AG09309 (cell line): ENCODE measurements around the gene SSTR5.

Experiments used
- DNase-seq: peaks from one replicate; pipeline ENCODE4 v3.0.0-alpha.2; 2010; ENCODE audit warnings: low read depth
- H3K4me3 ChIP-seq: 2 replicates; pipeline ENCODE4 v1.5.1; 2011; ENCODE audit warnings: mild to moderate bottlenecking, low read depth, low read length, moderate library complexity; ENCODE audit not compliant: control insufficient read depth
- TF ChIP-seq, protein P1 (sequence below): IDR thresholded peaks from 2 replicates; pipeline ENCODE4 v1.5.1; 2011; ENCODE audit warnings: mild to moderate bottlenecking, low read depth, low read length, inconsistent platforms; ENCODE audit not compliant: insufficient read depth, control insufficient read depth; ENCODE audit errors: missing control alignments

SSTR5 gene

DNA sequence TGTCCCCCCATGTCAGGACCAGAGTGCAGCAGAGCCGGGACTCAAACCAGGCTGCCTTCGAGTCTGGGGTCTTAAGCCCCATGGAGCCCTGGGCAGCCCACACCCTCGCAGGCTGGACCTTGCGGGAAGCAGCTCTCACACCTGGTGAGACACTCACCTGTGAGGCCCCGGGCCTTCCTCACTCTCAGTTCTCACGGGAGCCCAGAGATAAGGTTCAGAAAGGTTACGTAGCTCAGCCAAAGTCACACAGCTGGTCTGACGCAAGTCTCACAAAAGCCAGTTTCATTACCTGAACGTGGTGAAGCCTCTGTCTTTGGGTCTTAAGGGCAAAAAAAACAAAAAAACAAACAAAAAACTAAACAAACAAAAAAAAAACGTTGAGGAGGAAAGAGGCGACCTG is 32.8 kb upstream of the SSTR5 start:
- H3K4me3 ChIP-seq, result no peak overlapping the region
- DNase-seq, result no peak
- TF ChIP-seq, protein P1, sequence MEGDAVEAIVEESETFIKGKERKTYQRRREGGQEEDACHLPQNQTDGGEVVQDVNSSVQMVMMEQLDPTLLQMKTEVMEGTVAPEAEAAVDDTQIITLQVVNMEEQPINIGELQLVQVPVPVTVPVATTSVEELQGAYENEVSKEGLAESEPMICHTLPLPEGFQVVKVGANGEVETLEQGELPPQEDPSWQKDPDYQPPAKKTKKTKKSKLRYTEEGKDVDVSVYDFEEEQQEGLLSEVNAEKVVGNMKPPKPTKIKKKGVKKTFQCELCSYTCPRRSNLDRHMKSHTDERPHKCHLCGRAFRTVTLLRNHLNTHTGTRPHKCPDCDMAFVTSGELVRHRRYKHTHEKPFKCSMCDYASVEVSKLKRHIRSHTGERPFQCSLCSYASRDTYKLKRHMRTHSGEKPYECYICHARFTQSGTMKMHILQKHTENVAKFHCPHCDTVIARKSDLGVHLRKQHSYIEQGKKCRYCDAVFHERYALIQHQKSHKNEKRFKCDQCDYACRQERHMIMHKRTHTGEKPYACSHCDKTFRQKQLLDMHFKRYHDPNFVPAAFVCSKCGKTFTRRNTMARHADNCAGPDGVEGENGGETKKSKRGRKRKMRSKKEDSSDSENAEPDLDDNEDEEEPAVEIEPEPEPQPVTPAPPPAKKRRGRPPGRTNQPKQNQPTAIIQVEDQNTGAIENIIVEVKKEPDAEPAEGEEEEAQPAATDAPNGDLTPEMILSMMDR, result no peak

DNA sequence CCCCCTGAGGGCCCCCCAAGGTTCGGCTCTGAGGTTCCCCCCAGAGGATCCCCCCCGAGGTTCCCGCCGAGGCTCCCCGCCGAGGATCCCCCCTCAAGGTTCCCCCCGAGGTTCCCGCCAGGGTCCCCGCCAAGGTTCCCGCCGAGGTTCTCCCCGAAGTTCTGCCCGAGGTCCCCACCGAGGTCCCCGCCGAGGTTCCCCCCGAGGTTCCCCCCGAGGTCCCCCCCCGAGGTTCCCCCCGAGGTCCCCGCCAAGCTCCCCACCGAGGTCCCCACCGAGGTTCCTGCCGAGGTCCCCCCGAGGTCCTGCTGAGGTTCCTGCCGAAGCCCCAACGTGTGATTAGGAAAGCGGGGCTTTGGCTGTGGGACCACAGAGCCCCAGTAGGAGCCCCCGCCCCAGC is 32.2 kb upstream of the SSTR5 start:
- DNase-seq, result no peak
- TF ChIP-seq, protein P1, result no peak
- H3K4me3 ChIP-seq, result no peak overlapping the region

DNA sequence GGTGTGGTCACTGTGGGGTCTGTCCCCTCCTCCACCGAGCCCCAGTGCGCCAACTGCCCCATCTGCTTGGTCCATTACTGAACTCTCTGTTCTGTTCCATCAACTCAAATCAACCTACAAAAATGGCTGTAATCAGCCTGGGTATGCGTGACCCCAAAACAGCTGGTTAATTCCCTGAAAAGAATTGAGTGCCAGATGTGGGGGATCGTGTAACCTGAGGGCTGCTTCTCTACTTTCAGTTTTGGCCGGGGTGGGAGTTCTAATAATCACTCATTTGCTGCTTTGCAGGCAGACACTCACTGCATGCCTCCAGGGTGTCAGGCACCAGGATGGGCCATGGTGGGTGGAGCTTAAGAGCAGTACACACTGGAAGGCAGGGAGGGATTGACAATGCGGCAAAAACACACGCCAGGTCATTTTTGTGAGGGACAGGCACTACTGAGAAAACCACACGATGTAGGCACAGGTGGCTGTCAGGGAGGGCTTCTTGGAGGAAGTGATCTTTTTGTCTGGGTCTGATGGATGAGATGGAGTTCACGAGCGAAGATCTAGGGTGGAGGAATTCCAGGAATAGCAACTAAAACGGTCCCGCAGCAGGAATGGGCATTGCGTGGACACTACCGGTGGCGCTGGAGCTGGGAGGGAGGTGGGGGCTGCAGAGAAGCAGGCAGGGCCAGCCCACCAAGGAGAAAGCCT is 30.4 kb upstream of the SSTR5 start:
- no peak overlapping the region for H3K4me3 ChIP-seq
- TF ChIP-seq, protein P1, result no peak
- no peak for DNase-seq

DNA sequence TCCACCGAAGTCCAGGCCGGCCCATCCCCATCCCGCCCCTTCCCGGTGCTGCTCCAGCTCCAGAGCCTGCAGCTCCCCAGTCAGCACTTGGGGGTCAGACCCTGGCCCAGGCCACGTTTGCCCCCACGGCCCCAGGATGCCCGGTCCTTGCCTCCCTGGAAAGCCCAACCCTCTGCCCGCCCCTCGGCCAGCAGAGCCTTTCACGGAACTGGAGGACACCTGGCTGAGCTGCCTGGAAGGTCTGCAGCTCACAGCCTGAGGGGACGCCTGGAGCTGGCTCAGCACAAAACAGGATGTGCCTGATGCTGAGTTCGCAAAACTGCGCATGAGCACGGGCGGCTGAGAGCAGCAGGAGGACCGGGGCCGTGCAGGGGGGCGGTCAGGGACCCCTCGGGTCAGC is 29.7 kb upstream of the SSTR5 start:
- DNase-seq, result no peak
- H3K4me3 ChIP-seq, result no peak overlapping the region
- TF ChIP-seq, protein P1, result no peak

DNA sequence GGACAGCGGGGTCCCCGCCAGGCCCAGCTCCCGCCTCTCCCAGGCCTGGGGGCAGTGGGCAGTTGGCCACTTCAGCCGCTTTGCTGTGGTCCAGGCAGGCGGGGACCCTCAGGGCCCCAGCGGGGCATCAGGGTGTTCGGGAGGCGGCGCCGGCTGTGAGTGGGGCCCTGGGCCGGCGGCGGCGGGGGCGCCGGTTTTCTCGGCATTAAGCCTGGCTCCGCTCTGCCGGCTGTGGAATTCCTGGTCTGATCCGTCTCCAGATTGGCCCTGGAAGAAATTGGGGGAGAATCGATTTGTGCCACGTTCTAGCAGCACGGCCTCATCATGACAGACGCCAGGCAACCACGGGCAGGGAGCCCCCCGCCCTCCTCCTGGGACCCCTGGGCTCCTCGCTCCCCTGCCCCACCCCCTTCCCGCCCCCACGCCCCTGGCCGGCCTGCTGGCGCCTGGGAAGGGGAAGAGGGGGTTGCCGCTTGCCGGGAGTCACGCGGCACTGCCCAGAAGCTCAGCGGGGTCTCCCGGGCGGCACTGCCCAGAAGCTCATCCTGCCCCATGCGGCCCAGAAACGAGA is 28.6 kb upstream of the SSTR5 start:
- DNase-seq, result no peak
- TF ChIP-seq, protein P1, result no peak
- no peak overlapping the region for H3K4me3 ChIP-seq

DNA sequence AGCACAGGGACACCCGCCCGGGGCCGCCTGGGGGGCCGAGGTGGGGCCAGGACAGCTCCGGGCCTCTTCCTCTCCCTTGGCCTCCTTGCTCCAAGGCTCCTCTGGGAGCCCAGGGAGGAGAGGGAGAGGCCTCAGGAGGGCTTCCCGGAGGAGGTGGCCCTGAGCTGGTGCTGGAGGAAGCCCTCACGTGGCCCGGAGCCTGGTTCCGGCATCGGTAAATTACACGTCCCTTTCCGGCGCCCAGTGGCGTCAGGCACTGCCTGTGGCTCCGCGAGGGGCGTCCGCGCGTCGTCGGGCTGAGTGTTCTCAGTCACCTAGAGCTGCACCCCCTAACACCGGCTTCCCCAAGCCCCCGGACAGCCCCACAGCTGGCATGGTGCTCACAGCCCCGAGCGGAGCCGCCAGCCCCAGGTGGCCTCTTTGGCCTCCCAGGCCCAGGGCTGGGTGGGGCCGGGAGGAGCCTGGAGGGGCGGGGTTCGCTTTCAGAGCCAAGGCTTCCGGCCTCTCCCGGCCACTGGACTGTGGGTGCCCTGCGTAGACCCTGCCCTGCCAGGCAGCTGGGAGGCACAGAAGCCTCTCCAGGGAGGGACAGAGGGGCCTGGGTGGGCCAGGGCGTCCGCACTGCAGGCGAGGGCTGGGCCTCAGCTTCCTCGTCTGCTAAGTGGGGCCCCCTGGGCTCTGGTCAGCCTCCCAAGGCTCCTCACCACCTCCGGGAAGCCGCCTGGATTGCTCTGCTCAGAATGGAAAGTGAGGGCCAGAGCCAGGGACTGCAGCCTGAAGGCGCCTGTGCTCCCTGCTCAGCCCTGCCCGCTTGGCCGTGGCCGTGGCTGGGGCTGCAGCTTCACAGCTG is 27.9 kb upstream of the SSTR5 start:
- no peak overlapping the region for H3K4me3 ChIP-seq
- no peak for DNase-seq
- TF ChIP-seq, protein P1, result no peak
